ENCODE measurements around the gene ARAP1.
"Not testable (repeated sequence)": the region's sequence is repeated elsewhere in the genome, so short reads cannot be mapped to it uniquely, and the experiment has no call there.

The ARAP1 gene

DNA sequence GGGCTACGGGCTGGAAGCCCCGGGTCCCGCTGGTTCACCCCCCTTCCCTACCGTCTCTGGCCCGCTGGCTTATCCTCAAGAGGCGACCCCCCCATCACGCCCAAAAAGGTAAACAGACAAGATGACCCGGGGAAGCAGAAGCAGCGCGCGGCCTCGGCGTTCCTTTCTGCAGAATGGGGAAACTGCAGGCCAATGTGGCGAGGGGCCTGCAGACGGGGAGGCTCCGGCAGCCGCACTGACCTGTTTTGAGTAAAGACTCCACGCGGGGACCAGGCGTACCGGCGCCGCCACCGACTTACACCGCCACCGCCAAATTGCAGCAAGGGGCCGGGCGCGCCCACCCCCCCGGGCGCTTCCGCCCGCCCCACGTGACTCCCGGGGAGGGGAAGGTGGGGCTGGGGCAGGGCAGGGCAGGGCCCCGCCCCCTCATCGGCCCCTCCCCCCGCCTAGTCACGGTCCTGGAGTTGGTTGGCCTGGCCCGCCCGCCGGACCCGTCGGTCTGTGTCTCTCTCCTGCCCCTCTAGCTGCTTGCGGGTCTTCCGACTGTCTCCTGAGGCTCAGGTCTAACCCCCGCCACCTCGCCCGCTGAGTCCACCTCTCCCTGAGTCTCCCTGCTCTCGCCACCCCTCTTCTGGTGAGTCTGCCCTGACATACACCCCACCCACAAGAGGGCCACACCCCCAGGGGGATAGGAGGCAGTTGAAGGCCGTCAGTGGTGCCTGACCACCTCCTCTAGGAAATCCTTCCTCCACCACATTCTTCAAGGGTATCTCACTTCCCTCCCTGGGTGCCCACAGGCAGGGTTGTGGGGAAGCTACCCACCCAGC lies at the start of gene ARAP1:
Gene ARAP1, minus strand, starts transcription at position 321 of the 827 bp plus-strand sequence. CDS start 25,280 bp downstream, outside the sequence.
- DNase-seq (ENCODE audit: low read depth in 1 of 2, low spot score in 1 of 2) = peak; percentile 83 to 88
- in situ Hi-C loops (cut with HindIII; ENCODE audit: low pct_unique_long_range_greater_than_20kb, low sequenced_read_pairs) = no loop called here

DNA sequence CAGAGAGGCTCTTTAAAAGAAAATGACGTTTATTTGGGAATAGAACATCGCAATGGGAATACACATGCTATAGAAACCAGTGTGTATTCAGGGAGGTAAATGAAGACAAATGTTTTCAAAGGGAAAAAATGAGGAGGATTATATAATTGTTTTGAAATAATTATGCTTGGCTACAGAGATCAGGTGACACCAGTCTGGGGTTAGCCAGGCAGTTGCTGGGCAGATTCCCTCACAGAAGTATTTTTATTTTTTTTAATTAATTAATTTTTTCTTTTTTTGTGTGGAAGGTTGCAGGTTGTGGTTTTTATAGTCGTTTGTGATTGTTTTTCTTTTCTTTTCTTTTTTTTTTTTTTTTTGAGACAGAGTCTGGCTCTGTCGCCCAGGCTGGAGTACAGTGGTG lies 47.2 kb upstream of the ARAP1 start:
- TF ChIP-seq JUND (IDR thresholded peaks at IDR 0.05; ENCODE audit: low read depth) = no peak
- in situ Hi-C loops (cut with HindIII; ENCODE audit: low pct_unique_long_range_greater_than_20kb, low sequenced_read_pairs) = no loop called here
- DNase-seq (ENCODE audit: low read depth in 1 of 2, low spot score in 1 of 2) = no peak

More for the DNA sequence above, at the start of gene ARAP1:
- TF ChIP-seq JUND (IDR thresholded peaks at IDR 0.05; ENCODE audit: low read depth) = no peak

GRCh38 chr11:72798361-72798760 lies 46.2 kb upstream of the ARAP1 start:
- in situ Hi-C loops (cut with HindIII; ENCODE audit: low pct_unique_long_range_greater_than_20kb, low sequenced_read_pairs) = no loop called here
- TF ChIP-seq JUND (IDR thresholded peaks at IDR 0.05; ENCODE audit: low read depth) = no peak
- DNase-seq (ENCODE audit: low read depth in 1 of 2, low spot score in 1 of 2) = no peak

DNA sequence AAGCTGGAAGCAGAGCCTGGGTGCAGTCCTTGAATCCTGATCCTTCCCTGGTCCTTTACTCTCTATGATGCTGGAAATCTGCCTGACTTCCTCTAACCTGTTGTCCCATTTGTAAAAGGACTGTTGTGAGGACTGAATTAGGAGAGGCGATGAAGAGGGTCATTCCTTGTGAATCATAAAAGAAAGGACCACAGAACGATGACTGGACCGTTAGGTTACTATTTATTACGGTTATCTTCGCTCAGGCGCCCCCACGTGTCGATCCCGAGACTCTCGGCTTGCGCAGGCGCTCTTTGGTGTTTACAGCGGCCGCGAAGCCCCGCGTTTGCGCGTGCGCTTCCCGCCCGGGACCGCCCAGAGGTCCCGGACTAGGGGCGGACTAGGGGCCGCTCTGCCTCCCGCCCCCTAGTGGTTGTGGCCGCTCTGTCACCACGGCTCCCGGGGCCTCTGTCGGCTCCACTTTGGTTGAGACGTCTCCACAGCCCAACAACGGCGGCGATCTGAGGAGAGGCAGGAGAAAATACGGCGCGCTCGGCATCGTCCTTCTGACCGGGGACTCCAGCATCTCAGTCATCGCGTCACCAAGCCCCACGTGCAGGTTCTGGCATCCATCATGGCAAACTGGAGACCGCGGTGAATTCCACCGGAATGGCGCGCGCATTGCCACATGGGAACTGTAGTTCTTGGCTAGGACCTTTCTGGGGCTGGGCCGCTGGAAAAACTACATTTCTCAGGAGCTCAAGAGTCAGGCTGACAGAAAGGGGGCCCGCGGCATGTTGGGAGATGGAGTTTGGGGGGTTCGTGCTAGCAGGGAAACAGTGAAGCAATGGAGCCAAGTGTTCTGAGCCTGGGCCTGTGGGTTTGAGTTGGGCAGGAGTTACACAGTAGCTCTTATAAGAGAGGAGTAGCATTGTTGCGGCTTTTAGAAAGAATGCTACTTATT lies 41.5 kb upstream of the ARAP1 start, which contains the start of gene STARD10:
Gene STARD10, minus strand, starts transcription at position 623 of the 943 bp plus-strand sequence. CDS start 12,866 bp downstream, outside the sequence.
- in situ Hi-C loops (cut with HindIII; ENCODE audit: low pct_unique_long_range_greater_than_20kb, low sequenced_read_pairs) = no loop called here
- TF ChIP-seq JUND (IDR thresholded peaks at IDR 0.05; ENCODE audit: low read depth) = no peak
- peak; percentile 94 to 97 for DNase-seq (ENCODE audit: low read depth in 1 of 2, low spot score in 1 of 2)

- DNase-seq (ENCODE audit: low read depth in 1 of 2, low spot score in 1 of 2) = no peak
- in situ Hi-C loops (cut with HindIII; ENCODE audit: low pct_unique_long_range_greater_than_20kb, low sequenced_read_pairs) = no loop called here
- TF ChIP-seq JUND (IDR thresholded peaks at IDR 0.05; ENCODE audit: low read depth) = no peak
These were observed 40.8 kb upstream of the ARAP1 start for GRCh38 chr11:72793076-72793424.

DNA sequence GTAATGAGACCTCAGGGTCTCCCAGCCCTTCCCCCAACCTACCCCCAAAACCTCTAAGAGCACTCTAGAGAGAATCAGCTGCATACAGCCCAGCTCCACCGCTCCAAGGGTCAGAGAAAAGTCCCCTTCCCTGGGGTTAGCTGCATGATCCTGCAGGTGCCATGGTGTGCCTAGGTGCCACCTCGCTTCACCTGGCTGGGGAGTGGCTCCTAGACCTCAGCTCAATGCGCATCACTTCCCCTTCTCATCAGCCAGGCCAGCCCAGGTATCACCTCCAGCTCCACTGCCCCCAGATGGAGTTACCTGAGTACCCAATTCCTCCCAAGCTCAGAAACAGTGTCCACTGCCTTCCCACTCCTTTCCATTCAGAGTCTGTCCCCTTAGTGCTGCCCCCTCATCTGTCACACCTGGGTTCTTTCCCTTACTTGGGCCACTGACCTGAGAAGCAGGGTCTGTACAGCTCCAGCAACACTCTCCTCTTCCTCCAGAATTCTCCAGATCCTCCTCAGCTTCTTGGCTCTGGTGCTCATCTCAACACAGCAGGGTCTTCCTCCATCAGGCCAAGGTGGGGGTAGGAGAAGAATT lies 40.3 kb upstream of the ARAP1 start:
- DNase-seq (ENCODE audit: low read depth in 1 of 2, low spot score in 1 of 2) = no peak
- no peak for TF ChIP-seq JUND (IDR thresholded peaks at IDR 0.05; ENCODE audit: low read depth)
- in situ Hi-C loops (cut with HindIII; ENCODE audit: low pct_unique_long_range_greater_than_20kb, low sequenced_read_pairs) = no loop called here

DNA sequence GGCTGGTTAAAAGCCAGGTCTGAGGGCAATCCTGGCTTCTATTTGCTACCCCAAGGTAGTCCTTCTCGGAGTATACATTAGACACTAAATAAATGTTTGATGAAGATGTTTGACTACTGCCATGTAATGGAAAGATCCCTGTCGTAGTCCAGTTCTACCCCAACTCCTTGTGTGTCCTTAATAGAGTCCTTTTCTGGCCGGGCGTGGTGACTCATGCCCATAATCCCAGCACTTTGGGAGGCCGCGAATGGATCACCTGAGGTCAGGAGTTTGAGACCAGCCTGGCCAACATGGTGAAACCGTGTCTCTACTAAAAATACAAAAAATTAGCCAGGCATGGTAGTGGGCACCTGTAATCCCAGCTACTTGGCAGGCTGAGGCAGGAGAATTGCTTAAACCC lies 39.0 kb upstream of the ARAP1 start:
- DNase-seq (ENCODE audit: low read depth in 1 of 2, low spot score in 1 of 2) = peak in 1 of 2 experiments; percentile 62
- in situ Hi-C loops (cut with HindIII; ENCODE audit: low pct_unique_long_range_greater_than_20kb, low sequenced_read_pairs) = not testable (repeated sequence)

DNA sequence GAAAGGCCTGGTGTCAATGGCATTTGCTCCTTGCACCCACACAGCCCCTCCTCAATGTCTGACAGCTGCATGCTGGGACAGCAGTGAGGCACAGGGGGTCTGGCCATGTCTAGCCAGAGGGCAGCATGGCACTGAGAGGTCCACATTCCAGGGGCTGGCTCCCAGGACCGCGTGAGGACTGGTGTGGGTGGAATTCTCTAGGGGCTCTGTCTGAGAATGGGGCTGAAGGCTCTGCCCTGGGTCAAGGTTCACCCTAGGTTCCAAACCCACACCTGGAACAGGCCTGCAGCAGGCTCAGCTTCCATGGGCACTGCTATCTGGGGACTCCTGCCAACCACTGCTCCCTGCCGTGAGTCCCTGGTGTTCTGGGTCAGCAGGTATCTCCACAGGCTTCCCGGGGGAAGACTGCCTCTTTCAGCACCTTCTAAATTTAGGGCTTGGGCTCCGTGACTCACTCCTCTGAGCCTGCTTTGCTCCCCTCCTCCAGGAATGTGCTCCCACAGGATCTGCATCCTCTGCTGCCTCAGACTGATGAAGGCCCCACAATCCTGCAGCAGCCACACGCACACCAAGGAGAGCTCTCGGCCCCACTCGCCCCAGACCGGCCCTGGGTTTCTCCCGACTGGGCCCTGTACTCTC lies 37.4 kb upstream of the ARAP1 start:
- peak in 1 of 2 experiments; percentile 60 for DNase-seq (ENCODE audit: low read depth in 1 of 2, low spot score in 1 of 2)
- in situ Hi-C loops (cut with HindIII; ENCODE audit: low pct_unique_long_range_greater_than_20kb, low sequenced_read_pairs) = no loop called here
- no peak for TF ChIP-seq JUND (IDR thresholded peaks at IDR 0.05; ENCODE audit: low read depth)

GRCh38 chr11:72788241-72788640 lies 36.0 kb upstream of the ARAP1 start:
- in situ Hi-C loops (cut with HindIII; ENCODE audit: low pct_unique_long_range_greater_than_20kb, low sequenced_read_pairs) = no loop called here
- TF ChIP-seq JUND (IDR thresholded peaks at IDR 0.05; ENCODE audit: low read depth) = no peak
- no peak for DNase-seq (ENCODE audit: low read depth in 1 of 2, low spot score in 1 of 2)

- TF ChIP-seq JUND (IDR thresholded peaks at IDR 0.05; ENCODE audit: low read depth) = no peak
- in situ Hi-C loops (cut with HindIII; ENCODE audit: low pct_unique_long_range_greater_than_20kb, low sequenced_read_pairs) = no loop called here
- DNase-seq (ENCODE audit: low read depth in 1 of 2, low spot score in 1 of 2) = peak in 1 of 2 experiments; percentile 85
These were observed 35.3 kb upstream of the ARAP1 start for GRCh38 chr11:72787216-72788104.
